NCI-H1930 (cell line): ENCODE measurements around the gene UPB1.
A peak's percentile ranks its signal among the peaks of the same experiment; 100 is the strongest.
"Not testable (repeated sequence)": the region's sequence is repeated elsewhere in the genome, so short reads cannot be mapped to it uniquely, and the experiment has no call there.

Experiments used
- DNase-seq, 2 experiments: peaks; one replicate each; lab custom pipeline; 2025; lab: John Stamatoyannopoulos, UW

The UPB1 gene

DNA sequence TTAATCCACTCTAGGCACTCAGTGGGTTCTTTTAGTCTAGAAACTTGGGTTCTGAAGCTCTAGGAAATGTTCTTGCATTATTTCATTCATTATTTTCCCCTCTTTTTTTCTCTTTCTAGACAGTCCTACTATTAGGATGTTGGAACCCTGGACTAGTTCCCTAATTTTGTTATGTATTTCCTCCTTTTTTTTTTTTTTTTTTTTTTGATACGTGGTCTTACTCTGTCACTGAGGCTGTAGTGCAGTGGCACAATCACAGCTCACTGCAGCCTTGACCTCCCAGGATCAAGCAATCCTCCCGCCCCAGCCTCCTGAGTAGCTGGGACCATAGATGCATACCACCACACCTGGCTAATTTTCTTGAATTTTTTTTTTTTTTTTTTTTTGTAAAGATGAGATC, 9.4 kb downstream of the UPB1 start:
- no peak for DNase-seq

DNA sequence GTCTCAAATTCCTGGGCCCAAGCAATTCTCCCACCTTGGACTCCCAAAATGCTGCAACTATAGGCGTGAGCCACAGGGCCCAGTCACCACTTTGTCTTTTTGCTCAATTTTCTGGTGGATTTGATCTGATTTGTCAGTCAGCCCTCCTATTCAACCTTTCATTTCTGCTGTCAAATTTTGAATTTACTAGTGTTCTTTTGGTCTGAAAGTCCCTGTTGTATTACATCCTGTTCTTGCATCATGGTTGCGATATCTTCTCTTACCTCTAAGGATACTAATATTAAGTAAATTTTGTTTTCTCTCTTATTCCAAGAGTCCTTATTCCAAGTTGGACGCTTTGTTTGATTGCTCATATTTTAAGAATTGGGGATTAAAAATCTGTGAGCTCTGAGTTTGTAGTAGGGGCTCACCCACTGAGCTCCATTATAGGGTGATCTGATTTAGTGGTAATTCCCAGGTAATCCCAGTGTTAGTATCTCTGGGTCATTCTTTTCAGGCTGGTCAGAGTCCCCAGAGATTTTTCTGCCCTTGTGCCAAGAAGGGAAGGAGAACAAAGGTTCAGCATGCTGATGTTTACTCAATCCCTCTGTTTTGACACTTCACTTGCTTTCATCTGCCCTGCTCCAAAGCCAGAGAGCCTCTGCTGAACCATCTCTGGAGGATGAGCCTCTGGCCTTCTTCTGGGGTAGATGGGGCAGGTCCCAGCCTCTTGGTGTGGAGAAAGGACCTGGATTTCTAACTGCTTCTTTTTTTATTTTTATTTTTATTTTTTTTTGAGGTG, 10.0 kb downstream of the UPB1 start:
- no peak for DNase-seq

DNA sequence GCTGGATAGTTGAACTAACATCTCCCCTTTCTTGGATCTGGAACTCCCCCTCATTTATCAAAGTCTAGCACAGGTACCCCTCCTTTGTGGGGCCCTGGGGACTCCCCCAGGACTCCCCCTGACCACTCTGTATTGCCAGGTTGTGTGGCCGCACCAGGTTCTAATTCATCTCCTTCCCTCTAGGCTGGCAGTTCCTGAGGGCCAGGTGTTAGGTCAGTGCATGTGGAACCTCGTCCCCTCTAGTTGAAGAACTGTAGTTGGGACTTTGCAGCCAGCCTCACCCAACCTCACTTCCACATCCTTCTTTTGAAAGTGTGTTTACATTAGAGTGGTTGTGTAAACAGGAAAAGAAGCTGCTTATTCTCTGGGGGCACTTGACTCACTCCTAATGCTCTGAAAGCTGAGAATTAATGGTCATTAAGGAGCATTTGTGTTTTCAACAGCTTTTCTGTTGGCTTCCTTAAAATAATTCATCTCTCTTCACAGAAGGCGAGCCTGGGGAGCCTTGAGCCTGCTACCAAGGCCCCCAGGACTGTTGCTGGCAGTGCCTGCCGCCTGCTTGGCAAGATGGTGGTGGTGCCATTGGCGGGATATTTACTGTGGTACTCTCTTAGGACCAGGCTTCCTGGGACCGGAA, 11.8 kb downstream of the UPB1 start:
- peak in 1 of 2 experiments; percentile 45 for DNase-seq

DNA sequence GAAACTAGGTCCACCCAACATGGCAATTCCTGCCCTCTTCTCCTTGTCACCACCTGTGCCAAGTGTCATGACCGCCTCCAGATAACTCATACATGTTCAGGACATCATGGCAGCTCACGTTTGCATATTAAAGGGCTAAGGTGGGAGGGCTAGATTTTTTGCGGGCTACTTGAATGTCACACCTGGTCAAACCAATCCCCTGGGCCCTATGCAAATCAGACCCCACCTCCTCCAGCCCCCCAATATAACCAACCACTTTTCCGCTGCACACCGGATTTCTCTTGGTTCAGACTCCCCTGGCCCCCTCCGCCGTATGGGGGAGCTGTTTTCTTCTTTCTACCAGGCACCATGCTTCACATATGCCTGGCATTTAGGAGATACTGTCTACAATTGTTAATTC, 12.6 kb downstream of the UPB1 start:
- DNase-seq, result no peak

DNA sequence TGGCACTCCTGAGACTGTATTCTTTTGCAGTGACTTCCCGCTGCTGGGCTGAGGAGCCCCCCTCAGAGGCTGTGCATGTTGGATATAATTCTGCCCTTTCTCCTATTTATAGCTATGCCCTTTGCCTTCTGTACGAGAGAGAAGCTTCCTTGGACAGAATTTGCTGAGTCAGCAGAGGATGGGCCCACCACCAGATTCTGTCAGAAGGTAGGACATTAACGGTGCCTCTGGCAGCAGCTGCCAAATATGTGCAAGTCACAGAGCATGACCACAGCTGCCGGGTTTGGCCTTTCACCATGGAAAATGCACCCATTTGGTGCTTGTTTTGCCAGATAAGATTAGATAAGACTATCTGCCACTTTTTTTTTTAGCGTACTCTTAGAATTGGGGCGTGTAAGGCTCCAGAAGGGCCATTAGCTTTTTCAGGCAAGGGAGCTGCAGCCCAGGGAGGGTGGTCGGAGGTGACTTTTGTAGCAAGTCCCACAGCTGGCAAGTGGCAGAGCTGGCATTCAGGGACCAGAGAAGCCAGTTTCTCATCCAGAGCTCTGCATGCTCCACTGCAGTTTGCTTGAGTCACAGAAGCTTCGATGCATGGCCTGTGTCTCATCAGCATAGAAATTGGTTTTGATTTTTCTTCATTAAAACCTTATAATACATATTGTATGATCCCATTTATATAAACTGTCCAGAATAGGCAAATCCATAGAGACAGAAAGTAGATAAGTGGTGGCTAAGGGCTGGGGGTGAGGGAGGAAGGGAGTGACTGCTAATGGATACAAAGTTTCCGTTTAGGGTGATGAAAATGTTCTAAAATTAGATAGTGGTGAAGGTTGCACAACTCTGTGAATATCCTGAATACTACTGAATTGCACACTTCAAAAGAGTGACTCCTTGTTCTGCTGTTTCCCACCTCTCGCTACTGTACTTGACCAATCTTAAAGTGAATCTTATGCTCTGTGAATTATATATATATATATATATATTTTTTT, 15.8 kb downstream of the UPB1 start:
- no peak for DNase-seq

DNA sequence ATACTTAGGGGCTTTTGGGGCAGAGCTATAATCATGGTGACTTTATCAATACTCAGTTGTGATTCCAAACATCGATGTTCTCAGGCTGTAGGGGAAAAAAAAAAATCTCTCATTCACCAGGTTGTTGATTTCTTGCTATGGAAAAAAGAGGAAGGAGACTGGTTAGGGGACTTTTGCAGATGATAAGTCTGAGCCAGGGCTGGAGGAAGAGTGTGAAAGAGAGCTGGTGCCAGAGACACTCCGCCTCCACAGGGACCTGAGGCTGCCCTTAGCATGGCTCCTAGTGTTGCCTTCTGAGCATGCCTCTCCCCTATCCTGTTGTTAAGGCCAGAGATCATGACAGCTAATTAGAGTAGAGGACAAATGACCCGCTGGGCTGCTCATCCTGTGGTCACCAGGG, 16.9 kb downstream of the UPB1 start:
- no peak for DNase-seq

DNA sequence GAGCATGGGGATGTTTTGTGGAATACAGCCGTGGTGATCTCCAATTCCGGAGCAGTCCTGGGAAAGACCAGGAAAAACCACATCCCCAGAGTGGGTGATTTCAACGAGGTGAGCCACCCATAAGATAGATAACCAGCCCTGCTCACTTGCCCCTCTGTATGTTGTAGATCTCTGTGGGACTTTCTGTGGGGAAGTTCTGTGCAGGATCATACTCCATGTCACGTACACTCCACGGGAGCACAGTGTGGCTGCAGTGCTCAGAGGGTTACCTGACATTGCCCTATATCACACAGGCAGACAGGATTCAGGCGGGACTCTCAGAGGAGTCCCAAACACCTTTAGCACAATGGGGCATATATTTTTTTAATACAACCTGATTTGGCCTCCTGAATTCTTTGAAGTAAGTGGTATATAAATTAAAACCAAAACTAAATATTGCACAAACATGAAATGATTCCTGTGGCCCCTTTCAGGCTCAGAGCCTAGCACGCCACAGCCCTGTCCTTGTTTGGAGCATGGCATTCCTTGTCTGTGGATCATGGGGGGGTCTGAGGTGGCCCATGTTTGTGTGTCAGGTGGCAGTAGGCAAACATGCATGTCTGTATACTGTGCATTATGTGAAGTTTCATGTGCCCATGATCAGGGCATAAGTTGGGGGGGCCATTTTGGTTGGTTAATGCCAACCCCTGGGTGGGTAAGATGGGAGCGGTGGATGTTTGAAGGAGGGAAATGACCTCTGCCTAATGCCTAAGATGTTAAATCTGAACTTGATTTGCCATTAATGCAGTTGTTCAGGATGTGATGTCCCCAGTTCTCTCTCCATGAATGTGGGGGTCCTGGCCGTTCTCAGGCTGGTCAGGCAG, 18.5 kb downstream of the UPB1 start:
- DNase-seq, result no peak

DNA sequence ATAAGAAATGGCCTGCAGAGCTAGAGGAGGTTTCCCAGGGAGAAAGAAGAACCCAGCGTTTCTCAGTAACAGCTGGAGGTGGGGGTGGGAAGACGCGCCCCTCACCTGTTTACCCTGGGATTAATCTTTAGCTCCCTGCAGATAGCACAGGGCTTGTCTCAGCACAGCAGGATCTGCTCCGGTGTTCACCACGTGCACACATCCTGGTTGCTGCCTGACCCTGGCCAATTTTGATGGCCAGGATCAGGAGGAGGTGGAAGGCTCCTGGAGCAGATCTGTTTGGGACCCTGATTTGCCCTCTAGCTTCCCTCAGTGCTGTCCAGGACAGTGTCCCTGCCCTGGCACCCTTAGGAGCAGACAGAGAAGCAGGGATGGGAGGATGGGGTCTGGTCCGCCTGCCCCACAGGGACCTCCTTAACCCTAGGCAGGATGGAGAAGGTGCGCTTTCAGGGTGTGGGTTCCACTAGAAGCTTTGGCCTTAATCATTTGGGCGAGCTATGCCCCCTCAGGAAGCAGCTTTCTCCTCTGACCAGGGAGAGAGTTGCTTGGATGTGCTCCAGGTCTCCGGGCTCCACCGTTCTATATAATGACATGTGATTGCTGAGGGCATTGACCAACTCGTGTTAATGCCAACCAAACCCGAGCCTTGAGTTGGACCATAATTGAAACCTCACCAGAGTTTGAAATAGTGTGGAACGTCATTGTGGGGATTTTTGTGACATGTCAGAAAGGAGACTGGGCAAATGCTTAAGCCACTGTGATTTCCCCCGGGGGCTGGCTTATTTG, 19.3 kb downstream of the UPB1 start:
- DNase-seq, result no peak

DNA sequence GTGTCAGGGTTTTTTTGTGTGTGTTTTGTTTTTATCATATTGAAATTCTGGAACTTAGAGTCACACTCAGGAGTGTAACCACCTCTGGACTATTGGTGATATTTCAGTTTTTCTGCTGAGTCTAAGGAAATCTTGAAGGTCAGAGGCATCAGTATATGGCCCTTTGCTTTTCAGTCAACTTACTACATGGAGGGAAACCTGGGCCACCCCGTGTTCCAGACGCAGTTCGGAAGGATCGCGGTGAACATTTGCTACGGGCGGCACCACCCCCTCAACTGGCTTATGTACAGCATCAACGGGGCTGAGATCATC, 19.9 kb downstream of the UPB1 start:
- no peak for DNase-seq

DNA sequence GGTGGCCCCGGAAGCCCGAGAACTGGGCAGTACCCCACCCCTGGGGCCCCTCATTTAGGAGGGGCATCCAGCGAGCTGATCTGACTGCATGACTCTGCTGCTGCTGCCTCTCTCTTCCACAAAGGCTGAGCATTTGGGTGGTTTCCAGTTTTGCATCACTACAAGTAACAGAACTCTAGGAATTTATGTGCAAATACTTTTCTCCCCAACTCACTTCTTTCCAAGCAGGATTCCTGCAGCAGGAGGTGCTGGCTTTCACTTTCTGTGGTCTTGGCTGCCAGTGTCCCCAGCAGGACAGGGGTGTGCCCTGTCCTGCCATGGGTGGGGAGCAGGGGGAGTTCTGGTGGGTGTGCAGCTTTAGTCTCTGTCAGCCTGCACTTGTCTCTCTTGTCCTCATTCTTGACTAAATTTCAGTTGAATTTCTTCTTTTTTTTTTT, 21.2 kb downstream of the UPB1 start:
- DNase-seq, result no peak

DNA sequence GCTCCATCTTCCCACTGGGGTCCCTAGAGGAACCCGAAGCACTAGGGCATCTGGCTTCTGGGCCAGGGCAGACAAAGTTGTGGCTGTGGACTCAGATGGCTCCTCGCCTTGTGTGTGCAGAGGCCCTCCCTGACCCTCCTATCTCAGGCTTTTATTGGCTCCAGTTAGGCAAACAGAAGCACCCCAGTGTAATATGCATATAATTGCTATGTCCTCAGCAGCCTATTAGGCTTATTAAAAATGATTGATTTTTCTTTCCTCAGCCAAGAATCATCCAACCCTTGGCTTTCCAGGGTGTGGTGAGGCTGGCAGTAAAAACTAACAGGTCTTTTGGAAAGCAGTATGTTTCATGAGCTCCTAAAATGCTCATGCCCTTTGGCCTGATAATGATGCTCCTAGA, 22.3 kb downstream of the UPB1 start:
- DNase-seq, result no peak

DNA sequence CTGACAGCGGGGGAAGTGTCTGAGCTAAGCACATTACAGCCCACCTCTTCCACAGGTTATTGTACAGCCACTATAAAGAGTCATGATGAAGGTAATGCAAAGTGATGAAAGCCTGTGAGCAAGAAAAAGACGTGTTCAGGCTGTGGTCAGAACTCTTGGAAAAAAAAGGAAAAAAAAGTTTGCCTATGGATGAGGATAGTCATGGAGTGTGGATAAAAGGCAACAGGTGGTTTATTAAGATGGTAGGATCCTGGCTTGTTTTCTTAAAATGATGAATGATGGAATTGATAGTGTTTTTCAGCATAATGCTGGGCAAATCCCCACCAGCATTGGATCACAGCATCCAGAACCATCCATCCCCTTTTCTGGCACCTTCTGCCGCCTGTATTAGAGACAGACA, 23.1 kb downstream of the UPB1 start:
- DNase-seq, result no peak

DNA sequence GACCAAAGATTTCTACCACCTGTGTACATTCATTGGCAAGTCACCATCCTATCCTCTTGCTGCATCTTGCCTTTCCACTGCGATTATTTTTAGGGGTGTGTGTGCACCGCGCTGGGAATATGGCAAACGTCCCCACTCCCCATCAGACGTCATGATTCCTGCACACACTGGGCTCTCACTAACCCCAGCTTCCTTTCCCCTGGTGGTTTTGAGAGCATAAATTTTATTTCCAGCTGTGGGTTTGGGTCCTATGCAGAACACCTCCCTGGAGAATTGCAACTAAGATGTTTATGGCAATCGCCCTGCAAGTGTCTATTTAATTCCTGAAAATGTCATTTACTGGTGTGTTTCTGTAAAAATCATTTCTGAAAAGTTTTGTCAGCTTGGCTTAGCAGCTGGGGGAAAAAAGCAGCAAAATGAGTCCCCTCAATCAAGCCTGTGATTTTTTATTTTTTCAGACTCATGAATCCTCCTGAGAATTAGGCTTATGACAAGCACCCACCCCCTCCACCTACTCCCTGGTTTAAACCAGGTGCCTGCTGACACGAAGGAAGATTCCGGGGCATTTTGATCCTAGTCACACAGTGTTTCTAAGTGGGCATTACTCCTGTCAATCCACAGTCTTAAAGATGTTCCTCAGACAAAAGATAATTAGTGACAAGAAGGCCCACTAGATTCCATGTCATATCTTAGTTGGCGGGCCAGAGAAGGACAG, 23.8 kb downstream of the UPB1 start:
- DNase-seq, result no peak

DNA sequence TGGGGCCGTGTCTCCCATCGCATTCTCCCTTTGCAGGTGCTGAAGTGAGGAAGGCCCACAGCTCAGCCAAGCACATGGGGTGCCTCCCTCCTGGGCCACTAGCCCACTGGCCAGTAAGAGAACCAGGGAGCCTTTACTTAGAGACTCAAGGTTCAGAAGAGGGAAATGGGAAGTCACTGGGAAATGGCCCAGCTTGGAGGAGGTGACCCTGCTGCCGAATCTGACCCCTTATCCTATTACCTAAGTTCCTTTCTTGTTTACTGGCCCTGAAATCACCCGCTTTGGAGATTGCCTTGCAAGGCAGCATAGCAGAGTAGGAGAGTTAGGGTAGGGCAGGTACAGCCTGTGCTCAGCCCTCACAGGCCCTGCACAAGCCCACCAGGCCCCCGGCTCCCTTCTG, 24.4 kb downstream of the UPB1 start:
- DNase-seq, result no peak

DNA sequence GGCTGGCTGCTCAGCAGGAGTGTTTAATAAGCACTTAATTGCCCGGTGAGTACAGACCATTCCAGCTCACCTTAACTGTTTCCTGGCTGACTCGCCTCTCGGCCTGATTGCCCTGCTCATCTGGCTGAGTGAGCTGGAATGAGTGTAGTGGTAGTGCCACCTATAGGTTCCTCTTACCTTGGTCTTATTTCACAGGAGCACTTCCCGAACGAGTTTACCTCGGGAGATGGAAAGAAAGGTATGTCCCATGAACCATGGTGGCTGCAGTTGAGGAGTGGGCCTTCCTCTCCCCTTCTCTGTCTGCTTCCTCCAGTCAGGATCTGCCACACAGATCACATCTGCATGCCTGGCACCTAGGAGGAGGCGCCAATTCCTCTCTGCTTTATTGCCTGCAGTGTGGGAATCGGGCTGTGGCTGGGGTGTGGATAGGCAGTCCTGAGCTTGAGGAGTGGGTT, 26.7 kb downstream of the UPB1 start:
- DNase-seq, result peak; percentile 37 to 68

DNA sequence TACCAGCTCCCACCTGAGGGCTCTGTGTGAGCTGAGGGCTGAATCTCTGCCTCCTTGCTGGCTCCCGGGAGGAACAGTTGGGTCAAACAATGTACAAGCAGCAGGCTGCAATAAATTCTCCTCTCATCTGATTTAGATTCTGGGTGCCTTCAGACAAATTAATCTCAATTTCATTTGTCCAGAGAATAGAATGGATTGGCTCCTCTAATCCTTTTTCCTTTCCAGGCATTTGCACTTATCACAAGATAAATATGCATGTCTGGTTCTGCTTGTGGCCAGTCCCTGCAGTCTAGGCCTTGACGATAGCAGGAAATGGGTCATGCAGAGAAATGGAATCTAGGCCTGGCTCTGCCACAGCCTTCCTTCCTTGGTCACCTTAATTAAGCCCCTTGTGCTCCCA, 28.7 kb downstream of the UPB1 start:
- no peak for DNase-seq

DNA sequence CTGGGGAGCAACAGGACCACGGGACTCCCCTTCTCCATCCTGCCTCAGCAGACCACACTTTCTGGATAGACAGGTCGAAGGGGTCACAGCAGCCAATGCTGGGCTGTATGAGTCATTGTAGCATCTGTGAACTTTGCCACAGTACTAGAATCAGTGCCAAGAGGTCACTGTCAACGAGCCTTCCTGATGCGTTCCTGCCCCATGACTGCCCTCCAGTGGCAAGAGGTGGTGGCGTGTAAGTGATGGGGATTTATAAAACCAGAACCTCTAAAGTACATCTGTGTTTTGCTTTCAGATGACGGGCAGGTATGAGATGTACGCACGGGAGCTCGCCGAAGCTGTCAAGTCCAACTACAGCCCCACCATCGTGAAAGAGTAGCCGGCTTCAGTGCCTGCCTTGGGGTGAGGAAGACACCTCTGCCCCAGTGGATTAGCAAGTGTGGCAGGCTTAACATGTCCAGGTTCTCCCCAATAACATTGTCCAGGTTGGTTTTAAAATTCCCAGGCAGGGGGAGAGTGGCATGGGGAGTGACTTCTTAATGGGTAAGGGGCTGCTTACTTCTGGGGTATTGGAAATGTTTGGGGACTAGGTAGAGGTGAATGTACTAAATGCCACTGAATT, 30.4 kb downstream of the UPB1 start:
- peak; percentile 30 to 33 for DNase-seq

DNA sequence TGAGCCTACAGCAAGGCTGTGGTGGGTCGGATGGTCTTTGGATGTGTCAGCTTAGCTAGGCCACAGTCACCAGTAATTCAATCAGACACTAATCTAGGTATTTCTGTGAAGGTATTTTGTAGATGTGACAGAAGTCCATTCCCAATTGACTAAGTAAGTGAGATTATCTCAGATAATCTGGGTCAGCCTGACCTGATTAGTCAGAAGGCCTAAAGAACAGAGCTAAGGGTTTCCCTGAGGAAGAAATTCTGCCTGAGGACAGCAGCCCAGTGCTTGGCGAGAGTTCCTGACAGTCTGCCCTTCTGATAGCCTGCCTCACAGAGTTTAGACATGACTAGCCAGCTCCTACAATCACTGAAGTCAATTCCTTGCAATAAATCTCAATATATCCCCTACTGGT, 31.1 kb downstream of the UPB1 start:
- DNase-seq, result no peak

DNA sequence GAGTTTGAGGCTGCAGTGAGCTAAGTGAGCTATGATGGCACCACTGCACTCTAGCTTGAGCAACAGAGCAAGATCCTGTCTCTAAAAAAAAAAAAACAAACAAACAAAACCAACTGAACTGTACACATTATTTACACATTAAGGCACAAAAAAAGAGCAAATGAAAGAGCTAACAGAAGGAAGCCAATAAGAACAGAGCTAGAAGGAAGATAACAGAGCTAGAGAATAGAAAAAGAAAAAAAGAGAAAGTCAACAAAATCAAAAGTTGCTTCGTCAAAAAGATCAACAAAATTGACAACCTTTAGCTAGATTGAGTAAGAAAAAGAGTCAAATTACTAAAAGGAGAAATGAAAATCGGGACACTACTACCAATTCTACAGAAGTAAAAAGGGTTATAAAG, 34.8 kb downstream of the UPB1 start:
- DNase-seq, result no peak

DNA sequence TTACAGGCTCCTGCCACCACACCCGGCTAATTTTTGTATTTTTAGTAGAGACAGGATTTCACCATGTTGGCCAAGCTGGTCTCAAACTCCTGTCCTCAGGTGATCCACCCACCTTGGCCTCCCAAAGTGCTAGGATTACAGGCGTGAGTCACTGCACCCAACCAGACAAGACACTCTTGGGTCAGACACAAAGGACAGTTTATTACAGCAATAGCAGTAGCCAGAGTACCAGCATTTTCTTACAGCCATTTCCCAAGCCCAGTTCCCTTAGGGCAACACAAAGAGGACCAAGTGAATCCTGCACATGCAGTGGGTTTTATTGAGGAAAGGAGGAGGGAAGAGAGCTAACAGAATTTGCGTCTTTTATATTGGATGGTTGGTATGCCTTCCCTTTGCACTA, 35.8 kb downstream of the UPB1 start:
- not testable (repeated sequence) for DNase-seq
